Activated CD8-positive, alpha-beta memory T cell treated with anti-CD3 and anti-CD28 coated beads, Interleukin-2, amount 50 U/mL, for 24 hours (primary cell): ENCODE data around the gene TMEM63A.

Experiments
- DNase-seq: peaks from one replicate; pipeline ENCODE4 v3.0.0-alpha.2; 2020; ENCODE audit errors: extremely low read depth

Gene TMEM63A

DNA sequence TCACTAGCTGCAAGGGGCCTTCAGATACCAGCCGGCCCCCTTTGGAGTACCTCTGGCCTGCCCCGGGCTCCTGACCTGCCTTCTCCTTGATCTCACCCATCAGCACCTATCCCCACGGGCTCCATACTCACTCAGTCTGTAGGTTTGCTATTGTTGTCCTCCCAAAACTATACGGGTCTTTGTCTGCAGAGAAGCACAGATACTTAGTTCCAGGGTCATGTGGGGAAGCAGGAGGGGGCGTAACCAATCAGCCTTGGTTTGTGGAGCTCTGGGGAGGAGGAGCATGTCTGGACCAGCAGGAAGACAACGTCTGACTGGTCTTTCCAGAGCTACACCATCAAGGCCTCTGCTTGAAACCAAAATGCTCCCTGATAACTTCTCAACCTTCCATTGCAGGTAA lies 15.2 kb downstream of the TMEM63A start:
- DNase-seq, result no peak

DNA sequence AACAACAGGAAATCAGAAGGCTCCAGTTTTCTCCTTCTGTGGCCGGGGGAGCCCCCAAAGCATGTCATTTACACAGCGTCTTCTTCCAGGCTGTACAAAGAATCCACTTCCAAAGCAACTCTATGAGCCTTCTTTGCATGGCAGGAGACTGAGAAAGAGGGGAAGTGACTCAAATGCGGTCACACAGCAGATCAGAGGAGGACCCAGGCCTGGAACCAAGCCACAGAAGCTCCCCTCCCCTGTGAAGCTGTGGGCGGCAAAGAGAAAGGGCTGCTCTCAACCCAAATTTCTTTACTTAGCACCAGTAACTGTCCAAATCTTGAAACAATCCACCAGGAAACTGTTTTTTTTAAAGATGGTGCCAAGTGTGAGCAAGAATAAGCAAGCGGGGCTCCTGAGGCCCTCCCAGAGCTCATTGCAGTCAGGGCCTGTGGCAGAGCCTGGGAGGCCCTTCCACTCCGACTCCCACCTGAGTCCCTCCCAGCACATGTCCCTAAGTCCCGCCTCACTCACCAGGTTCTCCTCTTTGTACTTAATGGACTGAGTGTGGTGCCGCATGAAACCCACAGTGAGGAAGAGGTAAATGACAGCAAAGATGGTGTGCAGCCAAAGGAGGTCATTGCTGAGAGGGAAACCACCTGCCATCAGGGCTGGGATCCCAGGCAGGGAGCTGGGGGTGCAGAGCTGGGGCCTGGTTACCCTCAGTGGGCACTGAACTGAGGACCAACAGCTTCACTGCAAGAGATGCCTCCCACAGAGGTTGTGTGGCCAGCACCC lies 15.9 kb downstream of the TMEM63A start:
- peak; percentile 44 for DNase-seq

- DNase-seq, result no peak
These were observed 16.7 kb downstream of the TMEM63A start for GRCh38 chr1:225865514-225865913.

GRCh38 chr1:225863167-225863566 lies 19.0 kb downstream of the TMEM63A start:
- no peak for DNase-seq

DNA sequence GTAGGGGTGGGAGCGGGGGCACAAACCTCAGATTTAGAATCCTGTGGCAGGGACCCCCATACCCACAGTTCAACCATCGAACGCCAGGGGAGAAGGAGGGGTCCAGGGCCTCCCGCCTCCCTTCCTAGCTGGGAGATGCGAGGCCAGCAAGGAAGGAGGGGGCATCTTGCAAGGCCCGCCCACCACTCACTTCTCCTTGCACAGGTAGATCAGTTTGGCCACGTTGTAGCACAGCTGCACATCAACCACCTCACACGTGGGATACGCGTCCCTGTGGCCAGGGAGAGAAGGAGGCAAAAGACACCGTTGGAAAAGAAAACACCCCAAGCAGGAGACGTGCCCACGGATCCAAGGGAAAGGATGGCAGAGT lies 19.6 kb downstream of the TMEM63A start:
- DNase-seq, result no peak

DNA sequence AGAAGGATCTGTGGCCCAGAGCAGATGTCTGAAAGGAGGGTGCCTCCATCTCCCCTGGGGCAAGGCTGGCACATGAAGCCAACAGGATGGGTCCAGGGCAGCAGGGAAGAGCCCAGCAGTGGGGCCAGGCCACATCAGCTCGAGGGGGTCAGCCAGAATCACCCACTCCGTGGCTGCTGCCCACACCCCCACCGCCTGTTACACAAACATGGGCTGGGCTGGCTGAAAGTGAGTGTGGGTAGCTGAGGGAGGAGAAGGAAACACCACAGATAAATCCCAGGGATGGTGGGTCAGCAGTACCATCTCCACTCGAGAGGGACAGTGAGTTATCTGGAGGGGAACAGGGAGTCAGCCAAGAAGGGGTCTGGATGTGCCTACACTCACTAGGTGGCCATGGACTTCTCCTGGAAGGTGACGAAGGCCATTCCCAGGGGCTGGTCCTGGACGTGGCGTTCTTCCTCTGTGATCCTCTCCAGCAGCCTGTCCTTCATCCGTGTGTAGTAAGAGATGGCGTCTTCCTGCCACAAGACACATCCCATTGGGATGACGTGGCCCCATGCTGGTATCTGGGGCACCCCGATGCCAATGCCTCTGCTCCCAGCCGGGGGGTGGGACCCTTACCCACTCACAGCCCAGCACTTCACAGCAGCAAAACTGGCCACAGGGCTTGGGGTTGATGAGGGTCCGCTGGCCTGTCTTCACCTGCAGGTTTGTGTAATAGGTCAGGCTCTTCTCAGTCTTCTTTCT lies 20.2 kb downstream of the TMEM63A start:
- no peak for DNase-seq

- no peak for DNase-seq
These were observed 21.2 kb downstream of the TMEM63A start for GRCh38 chr1:225860876-225861441.

DNA sequence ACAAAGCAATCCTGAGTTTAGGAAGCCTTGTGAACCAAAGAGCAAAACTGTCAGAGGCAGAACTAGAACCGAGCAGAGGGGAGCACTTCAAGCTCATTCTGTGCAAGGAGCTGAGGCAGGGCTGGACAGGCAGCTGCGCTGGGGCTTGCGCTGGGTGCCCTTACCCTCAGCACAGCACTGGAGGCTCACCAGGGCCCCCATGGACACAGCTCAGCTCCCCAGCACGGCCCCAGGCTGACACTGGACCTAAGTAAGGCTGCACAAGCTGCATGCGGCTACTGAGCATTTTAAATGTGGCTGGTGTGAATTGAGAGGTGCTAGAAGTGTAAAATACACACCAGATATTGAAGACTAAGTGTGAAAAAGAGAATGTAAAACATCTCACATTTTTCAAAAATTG lies 22.1 kb downstream of the TMEM63A start:
- DNase-seq, result no peak

GRCh38 chr1:225859151-225859550 lies 23.0 kb downstream of the TMEM63A start:
- no peak for DNase-seq

- DNase-seq, result no peak
These were observed 24.9 kb downstream of the TMEM63A start for GRCh38 chr1:225857256-225857655.

DNA sequence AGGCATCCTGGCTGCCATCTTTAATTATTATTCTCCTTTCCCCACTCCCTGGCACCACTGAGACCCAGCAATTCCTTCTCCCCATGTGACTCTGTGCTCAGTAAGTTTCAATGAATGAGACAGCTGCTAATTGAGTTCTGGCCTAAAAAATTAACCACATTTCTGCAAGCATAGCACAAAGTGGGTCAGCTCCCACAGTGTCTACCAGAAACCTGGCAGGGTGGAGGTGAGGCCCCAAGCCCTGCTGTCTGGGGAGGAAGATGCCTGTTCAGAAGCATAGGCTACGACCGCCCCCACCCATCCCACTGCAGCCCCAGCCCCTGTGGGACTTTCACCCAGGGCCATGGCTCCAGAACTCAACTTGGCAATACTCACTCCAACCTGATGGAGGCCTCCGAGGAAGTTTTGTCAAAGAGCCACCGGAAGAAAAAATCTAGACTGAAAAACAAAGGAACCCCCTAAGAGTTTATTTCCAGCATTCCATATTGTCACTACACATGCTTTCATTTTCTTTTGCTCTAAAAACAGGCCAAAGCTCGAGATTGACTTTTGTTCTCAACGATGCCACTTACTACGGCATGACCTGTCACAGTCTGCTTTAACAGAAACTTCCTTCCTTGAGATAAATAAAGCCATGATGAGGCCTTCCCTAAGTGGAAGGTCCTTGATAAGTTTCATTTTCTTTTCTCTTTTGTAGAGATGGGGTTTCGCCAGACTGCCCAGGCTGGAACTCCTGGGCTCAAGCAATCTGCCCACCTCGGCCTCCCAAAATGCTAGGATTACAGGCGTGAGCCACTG lies 26.5 kb downstream of the TMEM63A start:
- DNase-seq, result no peak

DNA sequence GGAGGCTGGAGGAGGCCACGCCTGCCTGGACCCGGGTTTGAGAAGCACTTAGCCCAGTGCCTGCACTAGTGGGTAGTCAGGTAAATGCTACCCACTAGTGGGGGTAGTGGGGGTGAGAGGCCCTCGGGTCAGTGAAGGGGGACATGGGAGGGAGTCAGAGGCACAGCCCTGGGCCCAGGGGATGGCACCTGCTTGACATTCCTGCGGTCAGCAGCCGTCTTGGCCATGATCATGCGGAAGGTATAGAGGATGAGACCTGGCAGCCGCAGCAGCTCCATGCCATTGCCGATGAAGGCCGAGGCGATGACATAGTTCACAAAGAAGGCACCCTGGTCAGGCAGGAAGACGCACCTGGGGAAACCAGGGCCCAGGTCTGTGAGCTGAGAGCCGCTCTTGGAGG lies 28.7 kb downstream of the TMEM63A start:
- DNase-seq, result no peak

DNA sequence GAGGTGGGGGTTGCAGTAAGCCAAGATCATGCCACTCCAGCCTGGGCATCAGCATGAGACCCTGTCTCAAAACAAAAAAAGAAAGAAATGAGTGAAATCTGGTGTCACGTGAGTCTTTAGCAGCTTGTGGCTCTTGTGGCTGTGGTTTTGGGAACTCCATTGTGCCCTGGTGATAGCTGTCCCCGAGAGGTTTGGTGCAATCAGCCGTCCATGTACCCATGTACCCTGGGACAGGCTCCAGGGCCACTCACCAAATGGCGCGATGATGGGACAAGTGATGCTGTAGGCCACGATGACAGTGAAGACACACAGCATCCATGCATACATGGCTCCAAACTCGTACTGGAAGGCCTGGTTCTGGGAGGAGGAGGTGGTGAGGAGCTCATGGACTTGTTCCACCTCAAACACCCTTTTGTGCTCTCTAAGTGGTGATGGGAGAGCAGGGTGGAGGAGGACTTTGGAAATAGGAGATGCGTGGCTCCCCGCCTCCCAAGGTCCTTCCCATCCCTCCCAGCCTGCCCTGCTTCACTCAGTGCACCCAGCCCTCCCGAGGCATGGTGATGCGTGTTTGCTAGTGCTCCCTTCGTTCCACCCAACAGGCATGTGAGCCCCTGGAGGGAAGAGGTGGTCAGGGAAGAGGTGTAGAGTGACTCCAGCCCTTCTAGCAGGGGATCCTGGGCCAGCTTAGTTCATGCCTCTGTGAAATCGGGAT lies 29.6 kb downstream of the TMEM63A start:
- DNase-seq, result no peak

GRCh38 chr1:225851805-225852204 lies 30.4 kb downstream of the TMEM63A start:
- no peak for DNase-seq

DNA sequence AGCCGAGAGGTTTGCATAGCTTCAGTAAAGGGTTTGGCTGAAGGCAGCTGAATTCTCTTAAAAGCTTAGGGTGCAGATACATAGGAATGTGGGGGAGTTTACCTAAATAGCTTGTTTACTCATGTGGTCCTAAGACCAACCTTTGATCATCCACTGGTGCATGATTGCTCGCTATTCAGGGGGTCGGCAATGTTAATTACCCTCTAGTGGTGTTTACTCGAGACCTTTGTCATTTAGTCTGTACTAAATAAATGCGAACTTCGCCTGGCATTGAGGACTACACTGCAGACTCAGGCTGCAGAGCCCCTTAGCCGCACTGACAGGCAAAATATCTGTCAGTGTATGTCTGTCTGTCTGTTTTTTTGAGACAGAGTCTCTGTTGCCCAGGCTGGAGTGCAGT lies 31.8 kb downstream of the TMEM63A start:
- no peak for DNase-seq

DNA sequence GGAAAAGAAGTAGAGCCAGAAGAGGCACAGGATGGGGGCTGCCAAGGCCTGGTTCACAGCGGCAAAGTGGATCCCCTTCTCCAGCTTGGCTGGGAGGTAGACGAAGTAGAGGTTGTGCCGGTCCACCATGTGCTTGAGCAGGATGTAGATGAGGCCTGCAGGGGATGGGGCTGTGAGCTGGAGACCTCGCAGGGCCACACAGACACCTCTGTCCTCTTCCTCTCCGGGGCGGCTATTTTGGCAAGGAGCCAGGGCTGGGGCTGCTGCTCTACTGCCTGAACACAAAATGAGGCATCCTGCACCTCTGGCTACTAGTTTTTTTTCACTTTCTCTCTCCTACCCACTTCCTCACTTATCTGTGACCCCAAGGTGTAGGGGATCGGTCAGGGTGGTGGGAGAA lies 32.3 kb downstream of the TMEM63A start:
- no peak for DNase-seq

GRCh38 chr1:225848030-225848955 lies 33.9 kb downstream of the TMEM63A start:
- no peak for DNase-seq

DNA sequence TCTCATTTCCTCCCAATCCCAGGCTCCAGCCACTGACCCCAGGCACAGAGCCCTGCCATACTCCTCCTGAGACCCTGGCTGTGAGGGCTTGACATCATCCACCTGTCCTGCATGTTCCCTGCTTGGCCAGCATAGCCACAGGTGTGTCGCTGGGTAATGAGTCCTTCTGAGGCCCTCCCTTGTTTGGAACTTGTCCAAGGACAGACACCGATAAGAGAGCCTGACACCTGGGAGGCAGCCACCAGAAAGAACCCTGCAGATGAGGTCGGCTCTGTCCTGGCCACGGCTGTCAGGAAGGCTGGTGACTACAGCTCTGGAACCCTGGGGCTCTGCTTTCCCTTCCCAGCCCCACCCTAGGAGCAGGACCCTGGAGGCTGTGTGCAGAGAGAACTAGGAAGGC lies 34.6 kb downstream of the TMEM63A start:
- DNase-seq, result no peak

DNA sequence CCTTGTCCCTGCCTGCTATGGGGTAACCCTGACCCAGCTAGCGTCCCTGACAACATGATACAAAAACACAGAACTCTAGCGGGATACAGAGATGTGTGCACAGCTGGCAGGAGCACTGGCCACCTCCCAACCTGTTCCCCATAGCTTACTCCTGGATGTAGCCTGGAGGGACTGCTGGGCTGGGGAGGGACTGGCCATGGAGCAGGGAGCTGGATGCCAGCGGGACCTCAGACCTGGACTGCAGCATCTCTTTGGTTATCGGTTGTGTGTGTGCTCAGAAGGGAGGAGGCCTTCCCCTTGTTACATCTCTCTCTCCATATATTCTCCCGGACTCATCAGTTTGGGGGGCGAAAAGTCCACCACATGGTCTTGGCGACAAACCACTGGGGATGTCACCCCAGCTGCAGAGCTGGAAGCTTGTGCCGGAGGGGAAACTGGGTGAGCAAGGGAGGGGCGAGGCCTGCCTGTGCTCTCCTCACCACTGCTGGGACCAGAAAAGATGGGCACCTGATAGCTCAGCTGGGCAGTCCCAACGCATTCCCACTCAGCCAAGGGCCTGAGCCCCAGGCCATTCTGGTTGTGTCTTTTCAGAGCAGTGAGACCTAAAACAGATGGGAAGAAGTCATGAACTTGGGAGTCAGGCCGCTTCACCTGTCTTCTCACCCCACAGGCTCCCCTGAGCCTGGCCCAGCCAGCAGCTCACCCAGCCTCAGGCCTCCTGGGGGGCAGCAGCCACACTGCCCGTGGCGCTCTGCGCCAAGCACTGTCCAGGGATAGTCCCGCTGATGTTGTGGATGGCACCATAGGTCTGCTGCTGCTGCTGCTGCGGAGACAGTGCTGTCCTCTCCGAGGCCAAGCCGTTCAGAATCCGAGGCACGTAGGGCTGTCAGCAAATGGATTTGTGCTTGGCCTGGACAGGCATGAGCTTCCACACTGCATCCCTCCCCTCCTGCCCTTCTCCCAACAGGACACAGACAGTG lies 35.6 kb downstream of the TMEM63A start:
- no peak for DNase-seq
